ENCODE results near the gene SETBP1. TPM values are rescaled to one million over a fixed set of nuclear protein-coding genes. Genes with fewer than 3 reads are reported as not detected.
A peak's percentile ranks its signal among the peaks of the same experiment; 100 is the strongest.

SETBP1 gene
- total RNA-seq, 1 experiment from 2014 or later: 3.4 TPM

DNA sequence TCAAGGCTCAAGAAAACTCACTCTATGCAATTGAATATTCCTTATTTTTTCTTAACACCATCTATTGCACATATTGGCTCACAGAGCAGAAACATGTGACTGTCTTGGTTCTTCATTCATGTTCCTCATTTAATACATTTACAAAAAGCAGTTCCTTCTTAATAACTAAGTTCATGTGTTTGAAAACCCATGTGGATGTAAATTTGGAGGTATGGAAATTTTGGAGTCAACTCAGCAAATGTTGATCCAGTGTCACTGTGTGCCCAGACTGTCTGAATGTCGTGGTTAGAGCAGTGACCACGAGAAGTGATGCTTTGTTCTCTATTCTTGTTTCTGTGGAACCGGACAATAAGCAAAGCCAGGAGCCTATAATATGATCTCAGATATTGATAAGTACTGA lies 299.1 kb downstream of the SETBP1 start:
- H3K4me2 ChIP-seq (ENCODE audit: low read depth, low read length, poor library complexity, severe bottlenecking): no peak overlapping the region
- H2AFZ ChIP-seq (ENCODE audit: low read length): no peak overlapping the region
- no peaks in the 10 kb centered on the region for H4K20me1 ChIP-seq (ENCODE audit: insufficient read depth, low read depth, low read length)
- DNase-seq: no peak
- no peaks in the 10 kb centered on the region for H3K9me3 ChIP-seq (ENCODE audit: low read length)
- no peaks in the 10 kb centered on the region for H3K4me1 ChIP-seq (ENCODE audit: low read length)
- no peaks in the 10 kb centered on the region for H3K9me2 ChIP-seq (replicated peaks; ENCODE audit: insufficient read depth, low read length)
- no peak overlapping the region for H3K4me3 ChIP-seq (ENCODE audit: low read length)
- no peaks in the 10 kb centered on the region for H3K79me2 ChIP-seq (ENCODE audit: low read length)
- H3K27ac ChIP-seq (ENCODE audit: low read length): no peak overlapping the region
- H3K27me3 ChIP-seq (ENCODE audit: low read length): no peaks in the 10 kb centered on the region
- H3K9ac ChIP-seq (ENCODE audit: low read length): no peak overlapping the region
- H3K36me3 ChIP-seq (ENCODE audit: insufficient read depth, low read length): no peaks in the 10 kb centered on the region

DNA sequence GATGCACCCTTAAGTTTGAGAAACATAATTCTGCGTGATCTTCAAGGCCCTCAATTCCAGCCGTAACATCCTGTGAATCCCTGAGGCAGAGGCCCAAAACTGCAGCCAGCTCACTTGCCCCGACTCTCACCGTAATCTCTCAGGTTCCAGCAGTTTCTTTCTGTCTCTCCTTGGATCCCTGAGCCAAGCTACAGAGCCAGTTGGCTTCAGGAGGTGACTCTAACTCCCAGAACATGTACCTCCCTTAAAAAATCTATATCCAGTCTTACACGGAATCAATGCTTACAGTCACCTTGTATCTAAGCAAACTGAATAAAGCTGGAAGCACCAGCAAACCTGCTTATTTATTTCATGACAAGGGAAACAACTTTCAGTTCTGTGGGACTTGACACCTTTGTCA lies 300.4 kb downstream of the SETBP1 start:
- H3K9me3 ChIP-seq (ENCODE audit: low read length): no peaks in the 10 kb centered on the region
- H3K36me3 ChIP-seq (ENCODE audit: insufficient read depth, low read length): no peaks in the 10 kb centered on the region
- H3K79me2 ChIP-seq (ENCODE audit: low read length): no peaks in the 10 kb centered on the region
- no peaks in the 10 kb centered on the region for H4K20me1 ChIP-seq (ENCODE audit: insufficient read depth, low read depth, low read length)
- DNase-seq: no peak
- no peak overlapping the region for H3K27ac ChIP-seq (ENCODE audit: low read length)
- no peak overlapping the region for H3K9ac ChIP-seq (ENCODE audit: low read length)
- no peaks in the 10 kb centered on the region for H3K9me2 ChIP-seq (replicated peaks; ENCODE audit: insufficient read depth, low read length)
- no peaks in the 10 kb centered on the region for H3K27me3 ChIP-seq (ENCODE audit: low read length)
- H3K4me1 ChIP-seq (ENCODE audit: low read length): no peaks in the 10 kb centered on the region
- no peak overlapping the region for H3K4me3 ChIP-seq (ENCODE audit: low read length)
- H2AFZ ChIP-seq (ENCODE audit: low read length): no peak overlapping the region
- no peak overlapping the region for H3K4me2 ChIP-seq (ENCODE audit: low read depth, low read length, poor library complexity, severe bottlenecking)

DNA sequence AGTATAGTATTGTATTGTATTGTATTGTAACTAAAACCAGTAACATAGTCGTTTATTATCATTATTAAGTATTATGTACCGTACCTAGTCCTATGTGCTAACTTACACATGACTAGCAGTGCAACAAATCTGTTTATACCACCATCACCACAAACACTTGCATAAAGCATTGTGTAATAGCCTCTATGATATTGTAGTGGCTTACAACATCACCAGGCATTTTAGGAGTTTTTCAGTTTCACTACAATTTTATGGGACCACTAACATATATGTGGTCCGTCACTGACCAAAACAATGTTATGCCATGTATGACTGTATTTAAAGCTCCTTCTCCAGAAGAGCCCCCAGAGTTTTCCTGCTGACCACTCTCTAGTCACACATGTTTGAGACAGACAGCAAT lies 306.2 kb downstream of the SETBP1 start:
- DNase-seq: peak; percentile 25
- Histone ChIP-seq H3K27ac (ENCODE audit: low read length) (no peak overlapping the region), H3K36me3 (ENCODE audit: insufficient read depth, low read length) (no peaks in the 10 kb centered on the region), H3K4me1 (ENCODE audit: low read length) (no peaks in the 10 kb centered on the region), H3K4me2 (ENCODE audit: low read depth, low read length, poor library complexity, severe bottlenecking) (no peak overlapping the region), H2AFZ (ENCODE audit: low read length) (no peak overlapping the region), H3K9me2 (replicated peaks; ENCODE audit: insufficient read depth, low read length) (no peaks in the 10 kb centered on the region), H3K9me3 (ENCODE audit: low read length) (no peaks in the 10 kb centered on the region), H3K27me3 (ENCODE audit: low read length) (no peaks in the 10 kb centered on the region), H3K9ac (ENCODE audit: low read length) (no peak overlapping the region), H4K20me1 (ENCODE audit: insufficient read depth, low read depth, low read length) (no peaks in the 10 kb centered on the region), H3K79me2 (ENCODE audit: low read length) (no peaks in the 10 kb centered on the region), H3K4me3 (ENCODE audit: low read length) (no peak overlapping the region)

DNA sequence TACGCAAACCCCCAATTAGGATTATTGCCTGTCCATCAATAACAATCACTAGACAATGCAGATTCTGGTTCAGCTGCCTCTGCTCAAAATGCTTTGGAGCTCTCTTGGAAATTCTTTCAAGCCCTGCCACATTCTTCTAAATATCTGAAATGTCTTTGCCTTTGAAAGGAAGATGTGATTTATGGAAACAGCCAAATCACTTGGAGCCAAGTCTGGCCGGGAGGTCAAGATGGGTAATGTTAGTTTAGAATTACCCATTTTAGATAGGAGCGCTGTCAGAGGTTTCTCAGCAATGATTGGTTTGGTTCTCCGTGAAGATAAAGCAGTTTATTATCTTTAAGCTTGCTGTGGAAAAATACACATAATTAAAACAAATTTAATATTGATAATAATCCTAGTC lies 306.7 kb downstream of the SETBP1 start:
- Histone ChIP-seq H3K4me3 (ENCODE audit: low read length) (no peak overlapping the region), H2AFZ (ENCODE audit: low read length) (no peak overlapping the region), H4K20me1 (ENCODE audit: insufficient read depth, low read depth, low read length) (no peaks in the 10 kb centered on the region), H3K9me3 (ENCODE audit: low read length) (no peaks in the 10 kb centered on the region), H3K9me2 (replicated peaks; ENCODE audit: insufficient read depth, low read length) (no peaks in the 10 kb centered on the region), H3K4me1 (ENCODE audit: low read length) (no peaks in the 10 kb centered on the region), H3K4me2 (ENCODE audit: low read depth, low read length, poor library complexity, severe bottlenecking) (no peak overlapping the region), H3K79me2 (ENCODE audit: low read length) (no peaks in the 10 kb centered on the region), H3K27me3 (ENCODE audit: low read length) (no peaks in the 10 kb centered on the region), H3K27ac (ENCODE audit: low read length) (no peak overlapping the region), H3K36me3 (ENCODE audit: insufficient read depth, low read length) (no peaks in the 10 kb centered on the region), H3K9ac (ENCODE audit: low read length) (no peak overlapping the region)
- DNase-seq: no peak

DNA sequence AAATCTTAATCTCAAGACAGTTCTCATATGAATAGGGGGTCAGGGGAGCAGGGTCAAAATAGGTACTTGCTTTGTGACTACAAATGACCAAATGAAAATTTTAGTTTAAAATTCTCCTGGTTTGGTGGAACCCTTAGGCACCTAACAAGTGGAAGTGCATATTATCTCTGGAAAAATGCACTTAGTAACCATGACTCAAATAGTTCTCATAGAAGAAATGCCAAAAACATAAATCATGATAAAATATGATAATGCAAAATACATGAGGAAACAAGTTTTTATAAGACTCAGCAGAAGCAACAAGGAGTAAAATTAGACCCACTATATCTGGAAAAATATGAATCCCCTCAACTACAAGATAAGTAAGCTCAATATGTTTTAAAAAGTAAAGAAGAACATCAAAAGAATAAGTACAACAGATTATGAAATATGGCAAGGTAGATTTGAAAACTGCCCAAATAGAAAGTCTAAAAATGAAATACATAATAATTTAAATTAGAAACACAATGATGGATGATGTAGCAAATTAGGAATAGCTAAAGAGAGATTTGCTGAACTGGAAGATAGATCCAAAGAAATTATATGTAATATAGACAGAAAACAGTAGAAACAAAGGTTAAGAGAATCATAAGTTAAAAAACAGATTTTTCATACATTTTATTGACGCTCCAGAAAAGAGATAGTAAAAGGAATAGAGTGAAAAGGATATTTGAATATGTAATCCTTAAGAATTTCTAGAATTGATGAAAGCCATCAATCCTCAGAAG lies 308.3 kb downstream of the SETBP1 start:
- no peak overlapping the region for H3K4me3 ChIP-seq (ENCODE audit: low read length)
- H3K36me3 ChIP-seq (ENCODE audit: insufficient read depth, low read length): no peaks in the 10 kb centered on the region
- H3K9me3 ChIP-seq (ENCODE audit: low read length): no peaks in the 10 kb centered on the region
- no peak overlapping the region for H3K27ac ChIP-seq (ENCODE audit: low read length)
- peak; percentile 2 for DNase-seq
- no peaks in the 10 kb centered on the region for H4K20me1 ChIP-seq (ENCODE audit: insufficient read depth, low read depth, low read length)
- no peaks in the 10 kb centered on the region for H3K4me1 ChIP-seq (ENCODE audit: low read length)
- H3K9ac ChIP-seq (ENCODE audit: low read length): no peak overlapping the region
- no peaks in the 10 kb centered on the region for H3K79me2 ChIP-seq (ENCODE audit: low read length)
- no peak overlapping the region for H2AFZ ChIP-seq (ENCODE audit: low read length)
- no peak overlapping the region for H3K4me2 ChIP-seq (ENCODE audit: low read depth, low read length, poor library complexity, severe bottlenecking)
- no peaks in the 10 kb centered on the region for H3K27me3 ChIP-seq (ENCODE audit: low read length)
- H3K9me2 ChIP-seq (replicated peaks; ENCODE audit: insufficient read depth, low read length): no peaks in the 10 kb centered on the region

DNA sequence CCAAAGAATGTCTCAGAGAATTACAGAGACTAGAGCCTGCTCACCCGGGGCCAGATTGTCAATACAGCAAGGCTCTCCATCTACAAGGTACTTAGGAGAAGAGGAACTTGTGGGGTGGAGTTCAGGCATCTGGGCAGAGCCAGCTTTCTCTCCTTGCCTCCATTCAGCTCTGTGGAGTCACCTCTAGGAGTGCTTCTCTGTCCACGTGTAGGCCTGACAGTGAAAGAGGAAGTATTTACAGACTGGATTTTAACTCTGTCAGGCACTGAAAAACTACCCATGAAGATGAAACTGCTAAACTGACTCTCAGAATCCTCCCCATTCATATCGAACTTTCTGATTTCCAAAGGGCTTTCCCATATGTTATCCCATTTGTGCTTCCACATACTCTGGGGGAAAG lies 315.6 kb downstream of the SETBP1 start:
- no peaks in the 10 kb centered on the region for H3K9me3 ChIP-seq (ENCODE audit: low read length)
- H3K4me3 ChIP-seq (ENCODE audit: low read length): no peak overlapping the region
- H3K4me1 ChIP-seq (ENCODE audit: low read length): no peaks in the 10 kb centered on the region
- H3K27ac ChIP-seq (ENCODE audit: low read length): no peak overlapping the region
- H2AFZ ChIP-seq (ENCODE audit: low read length): 0 out of 2 replicates have a peak overlapping the region, but pooled peaks have one; percentile 1
- H3K36me3 ChIP-seq (ENCODE audit: insufficient read depth, low read length): no peaks in the 10 kb centered on the region
- H3K9me2 ChIP-seq (replicated peaks; ENCODE audit: insufficient read depth, low read length): no peaks in the 10 kb centered on the region
- no peaks in the 10 kb centered on the region for H4K20me1 ChIP-seq (ENCODE audit: insufficient read depth, low read depth, low read length)
- no peak overlapping the region for H3K9ac ChIP-seq (ENCODE audit: low read length)
- no peak overlapping the region for H3K4me2 ChIP-seq (ENCODE audit: low read depth, low read length, poor library complexity, severe bottlenecking)
- peak; percentile 58 for DNase-seq
- H3K27me3 ChIP-seq (ENCODE audit: low read length): no peaks in the 10 kb centered on the region
- no peaks in the 10 kb centered on the region for H3K79me2 ChIP-seq (ENCODE audit: low read length)

DNA sequence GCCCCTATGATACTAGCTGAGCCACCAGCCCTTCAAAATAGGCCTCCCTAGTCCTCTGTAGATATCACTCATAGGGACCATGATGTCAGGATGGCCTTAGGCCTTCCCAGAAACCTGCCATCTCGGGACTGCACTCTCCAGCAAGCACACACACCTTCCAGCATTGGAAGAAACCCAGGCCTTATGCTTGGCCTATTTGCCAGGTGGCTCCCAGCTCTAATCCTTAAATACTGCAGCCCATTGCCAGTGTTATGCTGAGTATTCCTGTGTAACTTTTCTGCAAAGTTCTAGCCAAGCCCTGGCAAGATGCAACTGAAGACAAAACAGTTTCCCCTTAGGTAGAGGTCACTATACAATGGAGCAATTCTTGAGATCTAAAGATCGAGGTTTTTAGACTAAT lies 316.5 kb downstream of the SETBP1 start:
- H3K9ac ChIP-seq (ENCODE audit: low read length): no peak overlapping the region
- no peaks in the 10 kb centered on the region for H3K9me2 ChIP-seq (replicated peaks; ENCODE audit: insufficient read depth, low read length)

DNA sequence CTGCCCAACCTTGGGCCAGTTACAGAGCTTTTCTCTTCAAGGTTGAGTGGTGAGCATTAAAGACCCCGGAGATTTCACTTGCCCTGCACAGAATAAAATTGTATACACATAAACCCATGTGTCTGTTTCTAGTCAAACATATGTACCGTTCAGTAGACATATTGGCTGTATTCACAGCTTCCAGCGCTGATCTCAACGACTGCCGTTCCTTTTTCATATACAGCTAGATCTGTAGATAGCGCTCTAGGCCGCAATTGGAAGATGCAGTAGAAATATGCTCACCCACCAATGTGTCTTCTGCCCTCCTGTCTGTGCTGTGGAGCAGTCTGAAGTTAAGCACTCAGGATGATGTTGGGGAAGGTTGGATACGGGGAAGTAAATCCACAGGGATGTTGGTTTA lies 317.7 kb downstream of the SETBP1 start:
- no peak overlapping the region for H3K4me3 ChIP-seq (ENCODE audit: low read length)
- H3K9me3 ChIP-seq (ENCODE audit: low read length): no peaks in the 10 kb centered on the region
- H3K79me2 ChIP-seq (ENCODE audit: low read length): no peaks in the 10 kb centered on the region
- H3K27me3 ChIP-seq (ENCODE audit: low read length): no peaks in the 10 kb centered on the region
- H3K9ac ChIP-seq (ENCODE audit: low read length): no peak overlapping the region
- H2AFZ ChIP-seq (ENCODE audit: low read length): no peak overlapping the region
- H4K20me1 ChIP-seq (ENCODE audit: insufficient read depth, low read depth, low read length): no peaks in the 10 kb centered on the region
- no peak overlapping the region for H3K4me2 ChIP-seq (ENCODE audit: low read depth, low read length, poor library complexity, severe bottlenecking)
- no peaks in the 10 kb centered on the region for H3K4me1 ChIP-seq (ENCODE audit: low read length)
- H3K36me3 ChIP-seq (ENCODE audit: insufficient read depth, low read length): no peaks in the 10 kb centered on the region
- no peaks in the 10 kb centered on the region for H3K9me2 ChIP-seq (replicated peaks; ENCODE audit: insufficient read depth, low read length)
- no peak overlapping the region for H3K27ac ChIP-seq (ENCODE audit: low read length)
- no peak for DNase-seq

More for the DNA sequence above, 316.5 kb downstream of the SETBP1 start:
- no peaks in the 10 kb centered on the region for H3K36me3 ChIP-seq (ENCODE audit: insufficient read depth, low read length)
- no peak for DNase-seq
- H3K9me3 ChIP-seq (ENCODE audit: low read length): no peaks in the 10 kb centered on the region
- H4K20me1 ChIP-seq (ENCODE audit: insufficient read depth, low read depth, low read length): no peaks in the 10 kb centered on the region
- no peaks in the 10 kb centered on the region for H3K4me1 ChIP-seq (ENCODE audit: low read length)
- H3K27me3 ChIP-seq (ENCODE audit: low read length): no peaks in the 10 kb centered on the region
- H3K4me3 ChIP-seq (ENCODE audit: low read length): no peak overlapping the region
- H2AFZ ChIP-seq (ENCODE audit: low read length): no peak overlapping the region
- H3K4me2 ChIP-seq (ENCODE audit: low read depth, low read length, poor library complexity, severe bottlenecking): no peak overlapping the region
- H3K27ac ChIP-seq (ENCODE audit: low read length): no peak overlapping the region
- no peaks in the 10 kb centered on the region for H3K79me2 ChIP-seq (ENCODE audit: low read length)
